Activated CD8-positive, alpha-beta memory T cell treated with anti-CD3 and anti-CD28 coated beads, Interleukin-2, amount 10 ng/mL, durations not matched to agents 7 days and 5 days (primary cell): ENCODE results near the gene ABLIM2. TPM values are rescaled to one million over a fixed set of nuclear protein-coding genes. Genes with fewer than 3 reads are reported as not detected.

Source experiments
- ATAC-seq: fragments of 150-1000 bp; cut with Tn5 transposase; one replicate; pipeline ENCODE4 v1.10.0; 2021; ENCODE audit warnings: moderate library complexity
- CTCF ChIA-PET: fragments of 350-600 bp; sonication (Branson Sonifier 250); formaldehyde crosslinking; loops from one replicate; lab custom pipeline; 2021; ENCODE audit warnings: antibody characterized with exemption; lab: Charles Lee
- DNase-seq: peaks from one replicate; pipeline ENCODE4 v3.0.0-alpha.2; 2020
- H3K27ac Mint-ChIP-seq: one replicate; pipeline ENCODE4 v1.8.0; 2021; ENCODE audit warnings: mild to moderate bottlenecking, mixed read lengths
- H3K27me3 Mint-ChIP-seq: one replicate; pipeline ENCODE4 v1.8.0; 2021; ENCODE audit warnings: mixed read lengths
- H3K36me3 Mint-ChIP-seq: one replicate; pipeline ENCODE4 v1.8.0; 2021; ENCODE audit warnings: mild to moderate bottlenecking, mixed read lengths
- H3K4me1 Mint-ChIP-seq: one replicate; pipeline ENCODE4 v1.8.0; 2021; ENCODE audit warnings: mixed read lengths
- H3K4me3 Mint-ChIP-seq: one replicate; pipeline ENCODE4 v1.8.0; 2021; ENCODE audit warnings: mild to moderate bottlenecking, moderate library complexity, mixed read lengths
- H3K9me3 Mint-ChIP-seq: one replicate; pipeline ENCODE4 v1.8.0; 2022; ENCODE audit warnings: low read depth, mixed read lengths
- total RNA-seq, 2 experiments: library from RNA; stranded (reverse); gene quantifications; one replicate each; pipeline ENCODE4 v1.2.3, GENCODE V29; 2021

ABLIM2 gene
- total RNA-seq, 2 experiments from 2014 or later, result 0.19 TPM; not detected in 1

DNA sequence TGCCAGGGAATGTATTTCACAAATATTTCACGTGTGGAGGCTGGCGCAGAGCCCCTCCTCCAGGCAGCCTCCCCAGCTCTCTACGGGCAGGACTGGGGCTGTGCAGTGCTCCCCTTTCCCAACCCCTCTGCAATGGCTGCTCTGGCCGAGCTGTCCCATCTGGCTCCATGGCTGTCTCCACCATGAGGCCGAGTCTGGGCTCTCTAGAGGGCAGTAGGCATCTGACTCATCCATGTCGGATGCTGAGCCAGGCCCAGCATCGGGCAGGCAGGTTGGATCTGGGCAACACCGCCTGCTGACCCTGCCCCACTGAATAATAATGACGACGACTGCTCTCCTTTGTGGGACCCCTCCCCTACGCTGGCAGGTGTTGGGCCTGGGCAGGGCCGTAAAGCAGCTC is 29.5 kb upstream of the ABLIM2 start:
- Mint-ChIP-seq H3K27ac (no peak overlapping the region), H3K4me3 (no peak overlapping the region), H3K27me3 (no peaks in the 10 kb centered on the region), H3K9me3 (no peaks in the 10 kb centered on the region), H3K4me1 (peaks cover 5% of the 10 kb centered on the region), H3K36me3 (no peaks in the 10 kb centered on the region)
- CTCF ChIA-PET, result no interaction called here
- ATAC-seq (no peak), DNase-seq (no peak)

DNA sequence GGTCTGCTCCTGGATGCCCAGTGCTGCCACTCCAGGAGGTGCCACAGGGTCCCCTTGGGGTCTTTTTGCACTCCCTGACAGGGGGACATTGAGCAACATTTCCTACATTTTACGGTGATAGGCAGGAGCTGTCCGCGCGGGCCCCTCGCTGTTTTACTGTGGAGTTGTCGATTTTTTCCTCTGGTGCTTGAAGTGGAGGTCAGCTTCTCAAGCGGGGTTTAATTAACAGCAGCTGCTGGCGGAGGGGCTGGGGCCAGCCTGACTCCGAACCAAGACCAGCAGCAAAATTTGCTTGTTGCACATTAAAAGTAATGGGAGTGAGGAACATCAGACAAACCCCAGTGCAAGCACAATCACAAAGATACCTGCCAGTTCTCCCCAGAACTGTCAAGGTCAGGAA is 27.3 kb upstream of the ABLIM2 start:
- no peaks in the 10 kb centered on the region for H3K4me1 Mint-ChIP-seq
- no peaks in the 10 kb centered on the region for H3K9me3 Mint-ChIP-seq
- no peak for DNase-seq
- H3K36me3 Mint-ChIP-seq, result no peaks in the 10 kb centered on the region
- ATAC-seq, result no peak
- no peaks in the 10 kb centered on the region for H3K27me3 Mint-ChIP-seq
- no peak overlapping the region for H3K4me3 Mint-ChIP-seq
- no peak overlapping the region for H3K27ac Mint-ChIP-seq
- CTCF ChIA-PET, result interaction anchor here (1.1 kb wide), 1 partner anchor 9 kb away, joined by 3 read pairs; no protein-coding TSS in a partner anchor

DNA sequence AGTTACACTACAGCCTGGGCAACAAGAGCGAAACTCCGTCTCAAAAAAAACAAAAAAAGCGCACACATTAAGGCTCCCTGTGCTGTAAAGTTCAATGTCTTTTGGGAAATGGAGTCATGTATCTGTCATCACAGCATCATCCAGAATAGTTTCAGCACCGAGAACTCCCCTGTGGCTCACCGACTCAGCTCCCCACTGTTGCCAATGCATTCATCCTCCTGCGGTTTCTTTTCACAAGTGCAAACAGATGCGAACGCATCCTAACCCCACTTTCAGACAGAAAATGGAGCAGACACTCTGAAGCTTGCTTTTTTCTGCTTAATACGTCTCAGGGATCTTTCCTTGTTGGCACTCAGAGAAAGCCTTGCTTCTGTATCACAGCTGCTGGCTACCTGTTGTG is 26.7 kb upstream of the ABLIM2 start:
- CTCF ChIA-PET, result interaction anchor here (1.1 kb wide), 1 partner anchor 8 kb away, joined by 3 read pairs; no protein-coding TSS in a partner anchor
- no peak for ATAC-seq
- no peaks in the 10 kb centered on the region for H3K4me1 Mint-ChIP-seq

DNA sequence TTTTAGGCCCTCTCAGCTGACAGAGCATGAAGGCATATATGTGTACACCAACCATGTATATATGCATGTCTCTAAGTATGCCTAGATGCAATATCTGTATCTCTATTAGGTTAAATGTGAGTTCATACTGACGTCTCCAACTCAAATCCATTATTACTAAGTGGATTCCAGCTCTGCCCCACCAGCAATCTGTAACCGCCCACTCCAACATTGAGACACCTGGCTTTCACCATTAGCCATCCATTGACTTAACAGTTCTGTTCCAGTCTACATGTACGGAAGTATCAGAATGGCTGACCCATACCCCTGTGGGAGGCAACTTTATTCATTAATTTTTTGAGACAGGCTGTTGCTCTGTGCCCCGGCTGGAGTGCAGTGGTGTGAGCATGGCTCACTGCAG is 25.4 kb upstream of the ABLIM2 start:
- Mint-ChIP-seq H3K4me1 (no peaks in the 10 kb centered on the region), H3K27ac (no peak overlapping the region), H3K9me3 (no peaks in the 10 kb centered on the region), H3K4me3 (no peak overlapping the region), H3K27me3 (no peaks in the 10 kb centered on the region), H3K36me3 (no peaks in the 10 kb centered on the region)
- CTCF ChIA-PET, result no interaction called here
- ATAC-seq, result no peak
- no peak for DNase-seq

More for the DNA sequence above, 26.7 kb upstream of the ABLIM2 start:
- Mint-ChIP-seq H3K4me3 (no peak overlapping the region), H3K9me3 (no peaks in the 10 kb centered on the region), H3K27me3 (no peaks in the 10 kb centered on the region), H3K27ac (no peak overlapping the region), H3K36me3 (no peaks in the 10 kb centered on the region)
- DNase-seq, result no peak

DNA sequence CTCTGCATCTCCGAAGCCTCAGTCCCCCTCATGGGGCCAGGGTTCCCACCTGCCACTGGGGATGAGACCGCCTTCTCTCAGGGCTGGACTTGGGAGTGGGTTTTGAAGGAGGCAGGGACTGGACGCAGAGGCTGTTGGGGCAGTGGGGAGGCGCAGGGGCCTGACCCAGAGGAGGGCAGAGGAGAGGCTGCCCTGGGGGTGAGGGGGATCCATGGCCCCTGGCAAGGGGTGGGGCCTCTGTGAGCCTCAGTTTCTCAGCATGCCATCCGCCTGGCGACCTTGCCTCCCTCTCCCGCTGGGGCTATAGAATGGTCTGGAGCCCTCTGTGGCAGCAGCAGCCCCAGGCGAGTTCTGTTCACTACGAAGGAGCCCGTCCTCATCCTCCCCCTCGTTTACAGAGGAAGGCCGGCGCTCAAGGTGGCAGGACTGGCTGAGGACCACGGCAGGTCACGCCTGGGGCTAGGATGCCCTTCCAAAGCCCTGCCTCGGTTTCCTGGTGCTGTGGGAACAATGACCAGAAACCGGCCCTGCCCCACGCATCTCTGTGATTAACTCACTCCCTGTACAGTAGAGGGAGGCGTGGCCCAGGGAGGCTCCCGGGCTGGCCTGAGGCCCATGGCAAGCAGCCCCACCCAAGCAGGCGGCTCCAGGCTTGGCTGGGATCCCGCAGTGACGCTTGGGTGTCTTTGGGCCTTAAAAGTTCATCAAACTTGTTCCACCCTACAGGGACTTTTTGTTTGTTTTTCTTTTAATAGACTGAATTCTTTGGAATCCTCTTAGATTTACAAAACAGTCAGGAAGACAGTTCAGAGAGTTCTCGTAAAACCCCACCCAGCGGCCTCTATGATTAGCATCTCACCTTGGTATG is 24.5 kb upstream of the ABLIM2 start:
- no peak for DNase-seq
- H3K4me3 Mint-ChIP-seq, result no peak overlapping the region
- no peak overlapping the region for H3K27ac Mint-ChIP-seq
- H3K36me3 Mint-ChIP-seq, result no peaks in the 10 kb centered on the region
- CTCF ChIA-PET, result no interaction called here
- H3K27me3 Mint-ChIP-seq, result no peaks in the 10 kb centered on the region
- no peaks in the 10 kb centered on the region for H3K4me1 Mint-ChIP-seq
- no peak for ATAC-seq
- no peaks in the 10 kb centered on the region for H3K9me3 Mint-ChIP-seq

DNA sequence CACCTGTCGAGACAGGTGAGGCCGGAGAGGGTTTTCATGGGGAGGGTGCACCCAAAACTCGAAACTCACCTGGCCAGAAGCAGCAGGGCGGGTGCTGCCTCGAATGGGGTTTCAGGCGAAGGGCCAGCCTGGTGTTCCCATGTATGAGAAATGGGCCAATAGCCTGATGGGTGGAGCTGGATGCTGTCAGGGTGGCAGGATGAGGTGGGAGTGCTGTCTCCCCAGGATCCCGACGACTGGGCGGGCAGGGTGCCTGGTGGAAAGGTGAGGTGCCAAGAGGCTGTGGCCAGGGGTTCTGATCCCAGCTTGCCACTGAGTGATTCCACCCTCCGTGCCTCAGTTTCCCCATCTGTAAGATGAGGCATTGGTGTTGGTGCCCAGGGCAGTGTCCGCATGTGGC is 23.7 kb upstream of the ABLIM2 start:
- CTCF ChIA-PET, result no interaction called here
- DNase-seq, result no peak

DNA sequence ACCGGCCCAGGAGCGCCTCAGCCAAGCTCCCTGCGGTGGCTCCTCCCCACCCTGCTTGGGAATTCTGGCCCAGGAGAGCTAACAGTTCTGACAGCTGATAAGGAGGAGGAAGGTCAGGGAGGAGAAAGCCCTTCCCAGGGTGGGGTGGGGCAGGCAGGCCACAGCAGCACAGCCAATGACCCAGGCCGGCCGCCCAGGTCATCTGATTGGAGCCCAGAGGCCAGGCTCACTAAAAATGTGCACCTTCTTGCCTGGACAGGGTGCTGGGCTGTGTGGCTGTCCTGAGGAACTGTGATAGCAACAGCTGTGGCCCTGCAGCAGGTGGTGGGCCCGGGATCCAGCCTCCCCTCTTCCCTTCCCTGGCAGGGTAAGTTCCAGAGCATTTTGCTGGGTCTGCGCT is 23.2 kb upstream of the ABLIM2 start:
- CTCF ChIA-PET, result no interaction called here
- no peak overlapping the region for H3K27ac Mint-ChIP-seq
- DNase-seq, result no peak
- H3K36me3 Mint-ChIP-seq, result no peaks in the 10 kb centered on the region
- H3K27me3 Mint-ChIP-seq, result no peaks in the 10 kb centered on the region
- ATAC-seq, result no peak
- no peaks in the 10 kb centered on the region for H3K9me3 Mint-ChIP-seq
- H3K4me3 Mint-ChIP-seq, result no peak overlapping the region
- H3K4me1 Mint-ChIP-seq, result no peaks in the 10 kb centered on the region

More for the DNA sequence above, 23.7 kb upstream of the ABLIM2 start:
- Mint-ChIP-seq H3K9me3 (no peaks in the 10 kb centered on the region), H3K27ac (no peak overlapping the region), H3K36me3 (no peaks in the 10 kb centered on the region), H3K27me3 (no peaks in the 10 kb centered on the region), H3K4me3 (no peak overlapping the region), H3K4me1 (no peaks in the 10 kb centered on the region)
- no peak for ATAC-seq

DNA sequence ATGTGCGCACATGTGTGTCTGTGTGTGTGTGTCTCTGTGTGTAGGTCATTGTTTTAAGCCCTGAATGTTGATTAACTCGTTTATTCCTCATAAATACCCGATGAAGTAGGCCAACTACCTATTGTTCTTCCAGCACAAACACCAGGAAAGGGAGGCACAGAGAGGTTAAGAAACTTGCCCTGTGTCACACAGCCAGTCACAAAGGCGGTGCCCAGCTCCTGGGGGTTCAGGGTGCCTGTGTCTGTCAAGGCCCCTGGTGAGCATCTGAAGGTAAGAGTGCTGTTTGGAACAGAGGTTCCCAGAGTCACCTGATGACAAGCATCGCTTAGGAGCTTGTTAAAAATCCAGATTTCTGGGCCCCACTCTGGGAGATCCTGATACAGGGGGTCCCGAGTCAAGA is 22.5 kb upstream of the ABLIM2 start:
- Mint-ChIP-seq H3K4me3 (no peak overlapping the region), H3K27ac (no peak overlapping the region), H3K4me1 (no peaks in the 10 kb centered on the region), H3K9me3 (no peaks in the 10 kb centered on the region), H3K27me3 (no peaks in the 10 kb centered on the region), H3K36me3 (no peaks in the 10 kb centered on the region)
- ATAC-seq (no peak), DNase-seq (no peak)
- CTCF ChIA-PET, result no interaction called here

DNA sequence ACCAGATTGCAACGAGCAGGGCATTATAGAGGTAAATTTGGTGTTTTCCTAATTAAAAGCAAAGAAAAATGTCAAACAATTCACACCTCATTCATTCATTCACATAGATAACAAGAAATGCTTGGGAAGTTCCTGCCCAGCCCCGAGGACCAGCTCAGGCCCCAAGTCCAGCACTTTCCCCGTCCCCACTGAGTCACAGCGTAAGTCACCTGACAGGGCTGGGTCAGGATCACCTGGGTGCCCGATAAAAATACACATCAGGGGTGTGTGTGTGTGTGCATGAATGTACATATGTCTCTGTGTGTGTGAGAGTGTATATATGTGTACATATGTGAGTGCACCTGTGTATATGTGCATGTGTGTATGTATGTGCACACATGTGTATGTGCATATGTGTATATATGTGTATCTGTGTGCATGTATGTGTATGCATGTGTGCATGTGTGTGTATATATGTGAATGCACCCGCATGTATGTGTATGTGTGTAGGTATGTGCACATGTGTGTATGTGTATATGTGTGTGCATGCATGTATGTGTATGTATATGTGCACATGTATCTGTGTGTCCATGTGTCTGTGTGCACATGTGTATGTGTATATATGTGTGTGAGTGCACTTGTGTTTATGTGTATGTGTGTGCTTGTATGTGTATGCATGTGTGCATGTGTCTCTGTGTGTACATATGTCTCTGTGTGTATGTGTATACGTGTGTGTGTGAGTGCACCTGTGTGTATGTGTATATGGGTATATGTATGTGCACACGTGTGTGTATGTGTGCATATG is 21.9 kb upstream of the ABLIM2 start:
- H3K27me3 Mint-ChIP-seq, result no peaks in the 10 kb centered on the region
- no peak overlapping the region for H3K27ac Mint-ChIP-seq
- no peak for ATAC-seq
- no peak overlapping the region for H3K4me3 Mint-ChIP-seq
- no peaks in the 10 kb centered on the region for H3K36me3 Mint-ChIP-seq
- H3K4me1 Mint-ChIP-seq, result no peaks in the 10 kb centered on the region
- CTCF ChIA-PET, result interaction anchor here (1.1 kb wide), 1 partner anchor 19 kb away, joined by 3 read pairs; the partner anchor contains the start of gene SH3TC1
- DNase-seq, result no peak
- H3K9me3 Mint-ChIP-seq, result no peaks in the 10 kb centered on the region

DNA sequence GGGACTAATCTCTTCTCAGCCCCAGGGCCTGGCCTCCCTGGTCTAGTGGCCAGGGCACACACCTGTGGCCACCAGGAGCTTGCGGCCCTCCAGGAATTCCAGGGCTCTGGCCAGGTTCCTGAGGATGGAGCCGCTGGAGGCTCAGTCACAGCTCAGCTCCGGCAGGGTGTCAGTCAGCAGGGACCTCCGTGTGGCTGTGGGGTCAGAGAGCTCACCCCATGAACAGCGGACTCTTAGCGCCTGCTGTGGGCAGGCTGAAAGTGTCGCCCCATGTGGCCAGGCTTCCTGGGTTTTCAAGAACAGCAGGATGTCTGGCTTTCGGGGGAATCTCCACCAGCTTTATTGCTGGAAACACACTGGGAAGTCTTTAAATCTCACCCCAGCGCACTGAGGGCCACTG is 21.2 kb upstream of the ABLIM2 start:
- Mint-ChIP-seq H3K4me3 (no peak overlapping the region), H3K36me3 (no peaks in the 10 kb centered on the region), H3K27ac (no peak overlapping the region), H3K27me3 (no peaks in the 10 kb centered on the region), H3K4me1 (no peaks in the 10 kb centered on the region), H3K9me3 (no peaks in the 10 kb centered on the region)
- CTCF ChIA-PET, result interaction anchor here (1.1 kb wide), 1 partner anchor 19 kb away, joined by 3 read pairs; the partner anchor contains the start of gene SH3TC1
- DNase-seq (no peak), ATAC-seq (no peak)

DNA sequence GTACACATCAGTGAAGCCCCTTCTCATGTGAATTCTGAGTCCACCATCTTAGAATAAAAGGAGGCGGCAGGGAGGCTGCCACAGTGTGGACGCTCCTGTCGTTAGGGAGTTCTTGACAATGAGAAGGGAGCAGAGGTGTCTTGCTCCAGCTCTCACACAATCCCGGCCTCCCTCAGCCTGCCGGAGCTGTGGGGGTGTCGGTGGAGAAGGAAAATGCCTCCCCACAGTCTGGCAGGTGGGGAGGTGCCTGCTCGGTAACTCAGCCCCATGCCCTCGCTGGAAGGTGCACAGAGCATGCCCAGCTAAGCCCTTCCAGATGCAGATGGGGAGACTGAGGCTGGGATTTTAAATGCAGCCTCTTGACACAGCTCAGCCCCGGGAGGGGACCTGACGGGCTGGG is 20.5 kb upstream of the ABLIM2 start:
- no peak for DNase-seq
- Mint-ChIP-seq H3K27ac (no peak overlapping the region), H3K4me3 (no peak overlapping the region), H3K4me1 (no peaks in the 10 kb centered on the region), H3K9me3 (no peaks in the 10 kb centered on the region), H3K36me3 (no peaks in the 10 kb centered on the region), H3K27me3 (no peaks in the 10 kb centered on the region)
- CTCF ChIA-PET, result interaction anchor here (1.1 kb wide), 1 partner anchor 20 kb away, joined by 3 read pairs; the partner anchor contains the start of gene SH3TC1
- ATAC-seq, result no peak

DNA sequence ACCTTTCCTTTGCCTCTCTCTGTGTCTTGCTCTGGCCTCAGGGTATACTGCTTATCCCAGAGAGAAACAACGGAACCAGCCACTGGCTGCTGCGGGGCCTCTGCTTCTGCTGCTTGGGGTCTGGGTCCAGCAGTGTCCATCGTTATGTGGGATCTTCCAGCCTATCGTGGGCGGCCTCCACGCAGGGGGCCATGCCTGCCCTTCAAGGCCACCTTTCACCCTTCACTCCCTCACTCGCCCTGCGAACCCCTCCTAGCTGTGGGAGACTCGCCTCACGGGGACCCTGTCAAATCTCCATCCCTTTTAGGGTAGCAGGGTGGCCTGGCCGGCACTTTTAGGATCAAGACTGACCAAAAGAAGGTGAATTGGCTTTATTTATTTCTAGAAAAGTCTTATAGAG is 19.3 kb upstream of the ABLIM2 start:
- H3K27ac Mint-ChIP-seq, result no peak overlapping the region
- H3K4me3 Mint-ChIP-seq, result no peak overlapping the region
- no peaks in the 10 kb centered on the region for H3K36me3 Mint-ChIP-seq
- no peak for ATAC-seq
- no peaks in the 10 kb centered on the region for H3K4me1 Mint-ChIP-seq
- no peaks in the 10 kb centered on the region for H3K9me3 Mint-ChIP-seq
- no peaks in the 10 kb centered on the region for H3K27me3 Mint-ChIP-seq
- no peak for DNase-seq
- CTCF ChIA-PET, result interaction anchor here (1.2 kb wide), 1 partner anchor 21 kb away, joined by 3 read pairs; the partner anchor contains the start of gene SH3TC1

DNA sequence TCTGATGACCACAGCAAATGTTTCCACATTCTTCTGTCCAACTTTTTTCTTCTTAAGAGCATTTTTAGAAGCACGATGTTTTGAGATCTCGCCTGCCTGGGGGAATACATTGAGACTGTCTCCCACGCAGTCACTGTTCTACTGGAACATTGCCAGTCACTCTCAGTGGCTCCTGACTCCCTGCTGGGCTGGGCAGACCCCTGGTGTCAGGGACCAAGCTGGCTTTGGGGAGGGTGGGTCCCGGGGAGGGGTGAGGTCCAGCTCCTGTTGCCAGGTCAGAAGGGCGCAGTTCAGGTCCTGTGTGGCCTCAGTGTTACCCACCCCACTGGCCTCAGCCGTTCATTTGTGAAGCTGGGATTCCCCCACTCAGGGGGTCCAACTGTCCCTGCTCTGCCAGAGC is 18.9 kb upstream of the ABLIM2 start:
- no peak overlapping the region for H3K27ac Mint-ChIP-seq
- CTCF ChIA-PET, result interaction anchor here (0.7 to 2.1 kb wide), 21 partner anchors 8 to 232 kb away, joined by 3 to 20 read pairs (median 4); partner anchors contain the start of genes ABLIM2 and SH3TC1
- DNase-seq, result no peak
- no peaks in the 10 kb centered on the region for H3K9me3 Mint-ChIP-seq
- H3K4me3 Mint-ChIP-seq, result no peak overlapping the region
- no peaks in the 10 kb centered on the region for H3K27me3 Mint-ChIP-seq
- no peaks in the 10 kb centered on the region for H3K4me1 Mint-ChIP-seq
- ATAC-seq, result no peak
- no peaks in the 10 kb centered on the region for H3K36me3 Mint-ChIP-seq
